Panc1 (cell line): ENCODE data around the gene TULP1. TPM values are rescaled to one million over a fixed set of nuclear protein-coding genes. Genes with fewer than 3 reads are reported as not detected.

ENCODE experiments used
- ATAC-seq: fragments of 200-7000 bp; cut with Tn5 transposase; 2 replicates; pipeline ENCODE4 v1.9.1; 2020; ENCODE audit warnings: mild to moderate bottlenecking, moderate library complexity
- BruUV-seq: library from RNA; stranded (reverse); fragments of 400-500 nt; replicated peaks from 2 replicates; lab custom pipeline; 2021; lab: Mats Ljungman, UMichigan
- CTCF ChIA-PET: fragments of 300-600 bp; sonication (Branson Sonifier 250); formaldehyde crosslinking; loops from one replicate; lab custom pipeline; 2022; ENCODE audit warnings: antibody characterized with exemption; lab: Charles Lee
- POLR2A ChIA-PET: fragments of 300-600 bp; sonication (Branson Sonifier 250); formaldehyde crosslinking; loops from one replicate; lab custom pipeline; 2022; ENCODE audit warnings: antibody characterized with exemption; lab: Charles Lee
- DNase-seq: peaks from one replicate; pipeline ENCODE4 v3.0.0-alpha.2; 2010; ENCODE audit warnings: low read depth, low spot score
- H3K27ac ChIP-seq: 2 replicates; pipeline ENCODE4 v1.5.1; 2011; ENCODE audit warnings: mild to moderate bottlenecking, low read length, inconsistent platforms
- H3K27me3 ChIP-seq: fragments of 200-500 bp; sonication (Bioruptor generic); 2 replicates; pipeline ENCODE4 v1.6.0; 2014; ENCODE audit warnings: low read length, inconsistent platforms; ENCODE audit not compliant: control insufficient read depth, insufficient read depth
- H3K36me3 ChIP-seq: fragments of 200-500 bp; sonication (Bioruptor generic); 2 replicates; pipeline ENCODE4 v1.5.1; 2014; ENCODE audit warnings: inconsistent platforms, mild to moderate bottlenecking, low read length, moderate library complexity; ENCODE audit not compliant: control insufficient read depth, insufficient read depth
- H3K4me1 ChIP-seq: 2 replicates; pipeline ENCODE4 v1.5.1; 2011; ENCODE audit warnings: inconsistent platforms, mild to moderate bottlenecking, low read length, moderate library complexity; ENCODE audit not compliant: control insufficient read depth, insufficient read depth
- H3K4me3 ChIP-seq, 2 experiments: 2 replicates each; pipeline ENCODE4 v1.5.1; 2011 to 2012; ENCODE audit warnings: low read depth in 2 of 2, low read length in 2 of 2, mild to moderate bottlenecking in 2 of 2, inconsistent platforms in 1 of 2, moderate library complexity in 1 of 2
- H3K9me3 ChIP-seq: fragments of 200-500 bp; sonication (Bioruptor generic); 2 replicates; pipeline ENCODE4 v1.5.1; 2014; ENCODE audit warnings: low read depth, mild to moderate bottlenecking, inconsistent platforms, low read length, moderate library complexity; ENCODE audit not compliant: control insufficient read depth, insufficient read depth
- POLR2AphosphoS5 ChIP-seq: IDR thresholded peaks from 2 replicates; pipeline ENCODE4 v1.6.1; 2012; ENCODE audit warnings: mild to moderate bottlenecking, low read depth, low read length, moderate library complexity
- SIN3A ChIP-seq: IDR thresholded peaks from 2 replicates; pipeline ENCODE4 v1.6.1; 2012; ENCODE audit warnings: low read depth, mild to moderate bottlenecking, low read length, moderate library complexity, borderline replicate concordance; ENCODE audit not compliant: insufficient read depth
- TCF7L2 ChIP-seq: IDR thresholded peaks from 2 replicates; pipeline ENCODE4 v1.6.1; 2011; ENCODE audit warnings: mild to moderate bottlenecking, low read depth, low read length, inconsistent platforms
- in situ Hi-C: cut with HindIII; loops from 2 replicates; pipeline ENCODE4 v1.10.0; 2016; ENCODE audit warnings: low sequenced_read_pairs, low pct_unique_long_range_greater_than_20kb
- intact Hi-C: fragments of 100-400 bp; cut with micrococcal nuclease; formaldehyde crosslinking; loops from one replicate; pipeline ENCODE4 v1.10.0; 2022; ENCODE audit not compliant: unreplicated experiment
- total RNA-seq: library from RNA; stranded (reverse); gene quantifications from one replicate; pipeline ENCODE4 v1.2.1, GENCODE V29; 2021; ENCODE audit not compliant: unreplicated experiment
- TF ChIP-seq, protein P1 (sequence below): fragments of 450-650 bp; IDR thresholded peaks from 2 replicates; pipeline ENCODE4 v1.5.1; 2017; ENCODE audit warnings: mild to moderate bottlenecking
- TF ChIP-seq, protein P2 (sequence below), 2 experiments: IDR thresholded peaks; 2 replicates each; pipeline ENCODE4 v1.6.1; 2011 to 2012; ENCODE audit warnings: low read depth in 2 of 2, control low read depth in 1 of 2, low read length in 1 of 2, mild to moderate bottlenecking in 1 of 2, moderate library complexity in 1 of 2; ENCODE audit not compliant: insufficient read depth in 1 of 2

TULP1 gene
- total RNA-seq, 1 experiment from 2014 or later, result not detected

GRCh38 chr6:35465646-35466045, 47.0 kb downstream of the TULP1 start:
- ATAC-seq (no peak), DNase-seq (no peak)
- in situ Hi-C loops (no loop called here), intact Hi-C loops (no loop called here)
- Histone ChIP-seq H3K9me3 (no peaks in the 10 kb centered on the region), H3K4me3 (no peak overlapping the region), H3K27me3 (no peaks in the 10 kb centered on the region), H3K4me1 (peaks cover 13% of the 10 kb centered on the region), H3K36me3 (peaks cover 18% of the 10 kb centered on the region), H3K27ac (no peak overlapping the region)
- no peak for TF ChIP-seq TCF7L2
- no peak for TF ChIP-seq POLR2AphosphoS5
- TF ChIP-seq, protein P1, sequence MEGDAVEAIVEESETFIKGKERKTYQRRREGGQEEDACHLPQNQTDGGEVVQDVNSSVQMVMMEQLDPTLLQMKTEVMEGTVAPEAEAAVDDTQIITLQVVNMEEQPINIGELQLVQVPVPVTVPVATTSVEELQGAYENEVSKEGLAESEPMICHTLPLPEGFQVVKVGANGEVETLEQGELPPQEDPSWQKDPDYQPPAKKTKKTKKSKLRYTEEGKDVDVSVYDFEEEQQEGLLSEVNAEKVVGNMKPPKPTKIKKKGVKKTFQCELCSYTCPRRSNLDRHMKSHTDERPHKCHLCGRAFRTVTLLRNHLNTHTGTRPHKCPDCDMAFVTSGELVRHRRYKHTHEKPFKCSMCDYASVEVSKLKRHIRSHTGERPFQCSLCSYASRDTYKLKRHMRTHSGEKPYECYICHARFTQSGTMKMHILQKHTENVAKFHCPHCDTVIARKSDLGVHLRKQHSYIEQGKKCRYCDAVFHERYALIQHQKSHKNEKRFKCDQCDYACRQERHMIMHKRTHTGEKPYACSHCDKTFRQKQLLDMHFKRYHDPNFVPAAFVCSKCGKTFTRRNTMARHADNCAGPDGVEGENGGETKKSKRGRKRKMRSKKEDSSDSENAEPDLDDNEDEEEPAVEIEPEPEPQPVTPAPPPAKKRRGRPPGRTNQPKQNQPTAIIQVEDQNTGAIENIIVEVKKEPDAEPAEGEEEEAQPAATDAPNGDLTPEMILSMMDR, result no peak
- TF ChIP-seq, protein P2, sequence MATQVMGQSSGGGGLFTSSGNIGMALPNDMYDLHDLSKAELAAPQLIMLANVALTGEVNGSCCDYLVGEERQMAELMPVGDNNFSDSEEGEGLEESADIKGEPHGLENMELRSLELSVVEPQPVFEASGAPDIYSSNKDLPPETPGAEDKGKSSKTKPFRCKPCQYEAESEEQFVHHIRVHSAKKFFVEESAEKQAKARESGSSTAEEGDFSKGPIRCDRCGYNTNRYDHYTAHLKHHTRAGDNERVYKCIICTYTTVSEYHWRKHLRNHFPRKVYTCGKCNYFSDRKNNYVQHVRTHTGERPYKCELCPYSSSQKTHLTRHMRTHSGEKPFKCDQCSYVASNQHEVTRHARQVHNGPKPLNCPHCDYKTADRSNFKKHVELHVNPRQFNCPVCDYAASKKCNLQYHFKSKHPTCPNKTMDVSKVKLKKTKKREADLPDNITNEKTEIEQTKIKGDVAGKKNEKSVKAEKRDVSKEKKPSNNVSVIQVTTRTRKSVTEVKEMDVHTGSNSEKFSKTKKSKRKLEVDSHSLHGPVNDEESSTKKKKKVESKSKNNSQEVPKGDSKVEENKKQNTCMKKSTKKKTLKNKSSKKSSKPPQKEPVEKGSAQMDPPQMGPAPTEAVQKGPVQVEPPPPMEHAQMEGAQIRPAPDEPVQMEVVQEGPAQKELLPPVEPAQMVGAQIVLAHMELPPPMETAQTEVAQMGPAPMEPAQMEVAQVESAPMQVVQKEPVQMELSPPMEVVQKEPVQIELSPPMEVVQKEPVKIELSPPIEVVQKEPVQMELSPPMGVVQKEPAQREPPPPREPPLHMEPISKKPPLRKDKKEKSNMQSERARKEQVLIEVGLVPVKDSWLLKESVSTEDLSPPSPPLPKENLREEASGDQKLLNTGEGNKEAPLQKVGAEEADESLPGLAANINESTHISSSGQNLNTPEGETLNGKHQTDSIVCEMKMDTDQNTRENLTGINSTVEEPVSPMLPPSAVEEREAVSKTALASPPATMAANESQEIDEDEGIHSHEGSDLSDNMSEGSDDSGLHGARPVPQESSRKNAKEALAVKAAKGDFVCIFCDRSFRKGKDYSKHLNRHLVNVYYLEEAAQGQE (IDR thresholded peaks at IDR 0.05; ENCODE audit: insufficient read depth in 1 of 2, low read depth in 2 of 2, low read length in 1 of 2), result no peak
- TF ChIP-seq SIN3A, result no peak
- ChIA-PET POLR2A (interaction anchor here (0.6 kb wide), 1 partner anchor 79 kb away, joined by 9 read pairs; no protein-coding TSS in a partner anchor), CTCF (interaction anchor here (0.5 kb wide), 1 partner anchor 125 kb away, joined by 11 read pairs; no protein-coding TSS in a partner anchor)
- BruUV-seq, result no TSS peak

DNA sequence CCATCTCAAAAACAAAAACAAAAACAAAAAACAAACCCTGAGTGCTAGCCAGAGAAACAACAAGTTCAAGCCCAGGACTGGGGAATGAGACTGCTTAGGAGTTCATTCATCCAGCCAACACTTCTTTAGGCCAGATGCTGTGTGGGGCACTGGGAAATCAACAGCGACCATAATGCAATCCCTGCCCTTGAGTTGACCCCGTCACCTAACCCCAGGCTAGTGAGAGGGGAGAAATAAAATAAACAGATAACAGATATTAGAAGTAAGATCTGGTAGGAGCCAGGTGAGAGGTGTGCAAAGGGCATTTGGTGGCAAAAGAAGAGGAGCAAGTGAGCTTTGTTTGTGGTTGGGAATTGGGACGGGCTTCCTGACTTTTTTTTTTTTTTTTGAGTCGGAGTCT, 49.4 kb downstream of the TULP1 start:
- in situ Hi-C loops (no loop called here), intact Hi-C loops (no loop called here)
- no peak for DNase-seq
- no TSS peak for BruUV-seq
- no peaks in the 10 kb centered on the region for H3K9me3 ChIP-seq
- H3K36me3 ChIP-seq, result peaks cover under 1% of the 10 kb centered on the region; the same call in 1 of the 2 replicates
- POLR2A ChIA-PET, result interaction anchor here (0.5 to 0.6 kb wide), 3 partner anchors 83 to 147 kb away, joined by 5 to 13 read pairs (median 10); no protein-coding TSS in a partner anchor
- TF ChIP-seq, protein P1, result no peak
- peaks cover 6% of the 10 kb centered on the region; the same call in 1 of the 2 replicates for H3K4me1 ChIP-seq
- no peaks in the 10 kb centered on the region for H3K27me3 ChIP-seq
- no peak overlapping the region for H3K4me3 ChIP-seq
- ATAC-seq, result no peak
- H3K27ac ChIP-seq, result no peak overlapping the region
- CTCF ChIA-PET, result no interaction called here
